Femur (tissue), 1 donor: ENCODE results near the gene BAMBI.

Source experiments
- DNase-seq: peaks from one replicate; pipeline ENCODE4 v3.0.0-alpha.2; 2017

The BAMBI gene

GRCh38 chr10:28709001-28709710 lies 31.8 kb downstream of the BAMBI start:
- no peak for DNase-seq

- no peak for DNase-seq
Observed at GRCh38 chr10:28710202-28710886, 33.0 kb downstream of the BAMBI start.

- no peak for DNase-seq
Observed at GRCh38 chr10:28711041-28711440, 33.7 kb downstream of the BAMBI start.

- no peak for DNase-seq
Observed at GRCh38 chr10:28711776-28712175, 34.5 kb downstream of the BAMBI start.

GRCh38 chr10:28713626-28714352 lies 36.5 kb downstream of the BAMBI start:
- no peak for DNase-seq

GRCh38 chr10:28714401-28715053 lies 37.2 kb downstream of the BAMBI start:
- DNase-seq = no peak

GRCh38 chr10:28715246-28715645 lies 37.9 kb downstream of the BAMBI start:
- no peak for DNase-seq

GRCh38 chr10:28715757-28716156 lies 38.4 kb downstream of the BAMBI start:
- no peak for DNase-seq

- no peak for DNase-seq
Observed at GRCh38 chr10:28716748-28717147, 39.4 kb downstream of the BAMBI start.

GRCh38 chr10:28717656-28718201 lies 40.4 kb downstream of the BAMBI start:
- DNase-seq = no peak

- no peak for DNase-seq
Observed at GRCh38 chr10:28719789-28720436, 42.6 kb downstream of the BAMBI start.

- DNase-seq = peak; percentile 32
Observed at GRCh38 chr10:28721318-28721951, 44.1 kb downstream of the BAMBI start.

GRCh38 chr10:28722065-28722803 lies 44.9 kb downstream of the BAMBI start:
- peak; percentile 71 for DNase-seq

GRCh38 chr10:28728366-28728765 lies 51.0 kb downstream of the BAMBI start:
- no peak for DNase-seq

- DNase-seq = no peak
Observed at GRCh38 chr10:28730031-28730778, 52.9 kb downstream of the BAMBI start.

GRCh38 chr10:28732091-28732490 lies 54.8 kb downstream of the BAMBI start:
- no peak for DNase-seq
